Activated CD4-positive, alpha-beta T cell treated with anti-CD3 and anti-CD28 coated beads for 48 hours (primary cell): ENCODE data around the gene MRPS35.

Experiments
- DNase-seq: peaks from one replicate; pipeline ENCODE4 v3.0.0-alpha.2; 2020

MRPS35 gene

GRCh38 chr12:27710592-27711316 is at the start of gene MRPS35:
MRPS35 (plus strand) TSS chr12:27710832; CDS start chr12:27710844, 12 bp downstream.
- DNase-seq = peak; percentile 94

GRCh38 chr12:27665704-27666103 is 44.9 kb upstream of the MRPS35 start:
- no peak for DNase-seq

- DNase-seq = no peak
These were observed 44.1 kb upstream of the MRPS35 start for GRCh38 chr12:27666510-27666909.

GRCh38 chr12:27667540-27667939 is 43.1 kb upstream of the MRPS35 start:
- DNase-seq = peak; percentile 9

- DNase-seq = no peak
These were observed 38.6 kb upstream of the MRPS35 start for GRCh38 chr12:27672051-27672450.

- DNase-seq = no peak
These were observed 38.0 kb upstream of the MRPS35 start for GRCh38 chr12:27672643-27673042.

- no peak for DNase-seq
These were observed 37.4 kb upstream of the MRPS35 start for GRCh38 chr12:27673101-27673718.

- no peak for DNase-seq
These were observed 35.6 kb upstream of the MRPS35 start for GRCh38 chr12:27674989-27675388.

- DNase-seq = no peak
These were observed 30.0 kb upstream of the MRPS35 start for GRCh38 chr12:27680619-27681018.

- no peak for DNase-seq
These were observed 28.1 kb upstream of the MRPS35 start for GRCh38 chr12:27682534-27682933.

- no peak for DNase-seq
These were observed 25.4 kb upstream of the MRPS35 start for GRCh38 chr12:27685274-27685673.

GRCh38 chr12:27686147-27686546 is 24.5 kb upstream of the MRPS35 start:
- DNase-seq = no peak

- DNase-seq = no peak
These were observed 22.0 kb upstream of the MRPS35 start for GRCh38 chr12:27688671-27689070.

GRCh38 chr12:27689558-27690180 is 21.0 kb upstream of the MRPS35 start:
- DNase-seq = no peak

GRCh38 chr12:27693403-27693802 is 17.2 kb upstream of the MRPS35 start:
- no peak for DNase-seq

- DNase-seq = no peak
These were observed 14.9 kb upstream of the MRPS35 start for GRCh38 chr12:27695556-27696292.

- DNase-seq = no peak
These were observed 14.4 kb upstream of the MRPS35 start, which contains the start of gene REP15 for GRCh38 chr12:27696293-27696652. REP15 (plus strand) TSS chr12:27696447; CDS start chr12:27696563, 116 bp downstream.

GRCh38 chr12:27696864-27697564 is 13.6 kb upstream of the MRPS35 start:
- DNase-seq = no peak

- DNase-seq = peak; percentile 82
These were observed 6.7 kb upstream of the MRPS35 start for GRCh38 chr12:27703720-27704452.

- DNase-seq = no peak
These were observed 5.4 kb upstream of the MRPS35 start for GRCh38 chr12:27705263-27705662.

GRCh38 chr12:27707216-27707615 is 3.4 kb upstream of the MRPS35 start:
- DNase-seq = no peak
